ENCODE measurements around the gene SALL1. TPM values are rescaled to one million over a fixed set of nuclear protein-coding genes. Genes with fewer than 3 reads are reported as not detected.

Gene SALL1
- total and polyA plus RNA-seq, 2 of the 8 experiments (the other 6 are each of a cell fraction or from before 2014, with no cell fraction given), result 33.7 to 56.8 TPM

GRCh38 chr16:51146256-51146924 is 4.7 kb downstream of the SALL1 start (continued):
- TF ChIP-seq HDAC2 (IDR thresholded peaks at IDR 0.05; ENCODE audit: borderline replicate concordance in 1 of 2, low read depth in 2 of 2, low read length in 2 of 2), result no peak

Data from H1 (cell line).